Smooth muscle cell (in vitro differentiated cells): Measurements from ENCODE around the gene CD300LF. TPM values are rescaled to one million over a fixed set of nuclear protein-coding genes. Genes with fewer than 3 reads are reported as not detected.

Experiments
- DNase-seq: peaks from one replicate; lab custom pipeline; 2025; ENCODE audit not compliant: unreplicated experiment; lab: John Stamatoyannopoulos, UW
- H2AFZ ChIP-seq: fragments of 200-600 bp; sonication (generic); 2 replicates; pipeline ENCODE4 v1.6.0; 2016; ENCODE audit warnings: antibody characterized with exemption, low read depth, mild to moderate bottlenecking
- H3F3A ChIP-seq: fragments of 200-600 bp; sonication (generic); 2 replicates; pipeline ENCODE4 v1.6.0; 2017; ENCODE audit warnings: antibody characterized with exemption, low read depth
- H3K27ac ChIP-seq: fragments of 200-600 bp; sonication (generic); 2 replicates; pipeline ENCODE4 v1.5.1; 2016; ENCODE audit warnings: low read depth, mild to moderate bottlenecking
- H3K27me3 ChIP-seq: fragments of 200-600 bp; sonication (generic); 2 replicates; pipeline ENCODE4 v1.6.1; 2016; ENCODE audit warnings: low read depth, mild to moderate bottlenecking
- H3K36me3 ChIP-seq: fragments of 200-600 bp; sonication (generic); 2 replicates; pipeline ENCODE4 v1.5.1; 2016; ENCODE audit warnings: low read depth
- H3K4me1 ChIP-seq: fragments of 200-600 bp; sonication (generic); 2 replicates; pipeline ENCODE4 v1.5.1; 2016; ENCODE audit warnings: low read depth
- H3K4me2 ChIP-seq: fragments of 200-600 bp; sonication (generic); 2 replicates; pipeline ENCODE4 v1.6.0; 2016; ENCODE audit warnings: mild to moderate bottlenecking
- H3K4me3 ChIP-seq: fragments of 200-600 bp; sonication (generic); 2 replicates; pipeline ENCODE4 v1.5.1; 2016; ENCODE audit warnings: mild to moderate bottlenecking
- H3K79me2 ChIP-seq: fragments of 200-600 bp; sonication (generic); 2 replicates; pipeline ENCODE4 v1.6.0; 2016; ENCODE audit warnings: low read depth, mild to moderate bottlenecking
- H3K9ac ChIP-seq: fragments of 200-600 bp; sonication (generic); 2 replicates; pipeline ENCODE4 v1.6.0; 2016; ENCODE audit warnings: low read depth
- H3K9me3 ChIP-seq: fragments of 200-600 bp; sonication (generic); replicated peaks from 2 replicates; pipeline ENCODE4 v1.5.1; 2016; ENCODE audit warnings: low read depth
- H4K20me1 ChIP-seq: fragments of 200-600 bp; sonication (generic); 2 replicates; pipeline ENCODE4 v1.6.0; 2016; ENCODE audit warnings: low read depth
- WGBS: methylation state at CpG from one replicate; pipeline ENCODE4 v1.1.7; 2016; ENCODE audit warnings: low lambda C conversion rate; 5-methylcytosine and 5-hydroxymethylcytosine counted together
- polyA plus RNA-seq: library from polyadenylated mRNA; unstranded; fragments of >200 nt; fragmentation: Nextera tagmentation; extraction: Ambion mirVana; gene quantifications from 2 replicates; pipeline ENCODE4 v1.2.1, GENCODE V29; 2016
- total RNA-seq: library from RNA; depleted of rRNA; stranded (reverse); fragments of >200 nt; gene quantifications from 2 replicates; pipeline ENCODE4 v1.2.3, GENCODE V29; 2014
- TF ChIP-seq, protein P1 (sequence below): fragments of 200-600 bp; sonication (generic); IDR thresholded peaks from 2 replicates; pipeline ENCODE4 v1.5.1; 2017; ENCODE audit warnings: borderline replicate concordance, mild to moderate bottlenecking, antibody characterized with exemption; ENCODE audit not compliant: insufficient read depth, poor library complexity, severe bottlenecking

Gene CD300LF
- total and polyA plus RNA-seq, 2 experiments from 2014 or later = not detected

DNA sequence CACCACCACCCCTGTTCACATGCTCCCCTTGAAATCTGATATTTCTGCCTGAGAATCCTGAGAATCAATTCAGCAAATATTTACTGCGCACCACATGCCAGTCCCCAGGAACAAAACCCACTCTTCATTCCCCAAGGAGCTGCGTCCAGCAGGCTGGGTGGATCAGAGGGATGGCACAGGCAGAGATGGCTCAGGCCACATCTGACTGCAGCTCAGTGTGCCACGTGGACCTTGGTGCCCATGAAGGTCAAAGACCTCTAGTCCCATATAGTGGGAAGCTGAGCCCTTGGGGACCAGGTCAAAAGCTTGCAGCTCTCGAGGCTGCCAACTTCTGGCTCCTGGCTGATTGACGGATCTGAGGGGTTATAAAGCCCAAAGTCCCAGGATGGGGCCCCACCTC is 31.8 kb downstream of the CD300LF start:
- Histone ChIP-seq H4K20me1 (no peaks in the 10 kb centered on the region), H3K4me3 (no peak overlapping the region), H3F3A (peaks cover 4% of the 10 kb centered on the region), H3K9me3 (no peaks in the 10 kb centered on the region), H2AFZ (no peak overlapping the region), H3K36me3 (no peaks in the 10 kb centered on the region), H3K27ac (no peak overlapping the region), H3K4me2 (no peak overlapping the region), H3K79me2 (no peaks in the 10 kb centered on the region), H3K9ac (no peak overlapping the region), H3K4me1 (no peaks in the 10 kb centered on the region), H3K27me3 (peaks cover 18% of the 10 kb centered on the region)
- no peak for DNase-seq
- WGBS = 83% methylated on average over 5 of the region's 5 CpGs
- TF ChIP-seq, protein P1, sequence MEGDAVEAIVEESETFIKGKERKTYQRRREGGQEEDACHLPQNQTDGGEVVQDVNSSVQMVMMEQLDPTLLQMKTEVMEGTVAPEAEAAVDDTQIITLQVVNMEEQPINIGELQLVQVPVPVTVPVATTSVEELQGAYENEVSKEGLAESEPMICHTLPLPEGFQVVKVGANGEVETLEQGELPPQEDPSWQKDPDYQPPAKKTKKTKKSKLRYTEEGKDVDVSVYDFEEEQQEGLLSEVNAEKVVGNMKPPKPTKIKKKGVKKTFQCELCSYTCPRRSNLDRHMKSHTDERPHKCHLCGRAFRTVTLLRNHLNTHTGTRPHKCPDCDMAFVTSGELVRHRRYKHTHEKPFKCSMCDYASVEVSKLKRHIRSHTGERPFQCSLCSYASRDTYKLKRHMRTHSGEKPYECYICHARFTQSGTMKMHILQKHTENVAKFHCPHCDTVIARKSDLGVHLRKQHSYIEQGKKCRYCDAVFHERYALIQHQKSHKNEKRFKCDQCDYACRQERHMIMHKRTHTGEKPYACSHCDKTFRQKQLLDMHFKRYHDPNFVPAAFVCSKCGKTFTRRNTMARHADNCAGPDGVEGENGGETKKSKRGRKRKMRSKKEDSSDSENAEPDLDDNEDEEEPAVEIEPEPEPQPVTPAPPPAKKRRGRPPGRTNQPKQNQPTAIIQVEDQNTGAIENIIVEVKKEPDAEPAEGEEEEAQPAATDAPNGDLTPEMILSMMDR = no peak

DNA sequence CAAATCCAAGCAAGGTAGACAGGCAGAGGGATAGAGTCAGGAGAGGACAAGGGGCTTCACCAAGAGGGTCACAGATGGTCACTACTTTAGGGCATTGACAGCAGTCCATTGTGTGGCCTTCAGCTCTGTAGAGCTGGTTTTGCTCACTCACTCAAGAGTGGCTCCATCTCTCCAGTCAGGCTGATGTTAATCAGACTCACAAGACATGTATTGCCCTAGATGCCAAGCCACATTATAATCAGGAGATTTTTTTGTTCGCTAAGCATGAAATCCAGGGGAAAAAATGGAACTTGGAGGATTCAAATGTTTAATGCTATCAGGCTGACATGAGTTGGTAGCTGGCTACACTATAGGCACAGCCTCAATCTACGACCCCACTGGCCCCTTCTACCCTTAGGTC is 32.5 kb downstream of the CD300LF start:
- TF ChIP-seq, protein P1 = no peak
- H2AFZ ChIP-seq = no peak overlapping the region
- H3K79me2 ChIP-seq = no peaks in the 10 kb centered on the region
- no peak overlapping the region for H3K4me3 ChIP-seq
- H3K27ac ChIP-seq = no peak overlapping the region
- no peaks in the 10 kb centered on the region for H3K36me3 ChIP-seq
- peaks cover 11% of the 10 kb centered on the region for H3K27me3 ChIP-seq
- no peaks in the 10 kb centered on the region for H3K4me1 ChIP-seq
- H4K20me1 ChIP-seq = no peaks in the 10 kb centered on the region
- no peak for DNase-seq
- H3F3A ChIP-seq = peaks cover 4% of the 10 kb centered on the region
- H3K4me2 ChIP-seq = no peak overlapping the region
- H3K9me3 ChIP-seq = no peaks in the 10 kb centered on the region
- no peak overlapping the region for H3K9ac ChIP-seq
- WGBS = 86% methylated on average over 2 of the region's 2 CpGs

DNA sequence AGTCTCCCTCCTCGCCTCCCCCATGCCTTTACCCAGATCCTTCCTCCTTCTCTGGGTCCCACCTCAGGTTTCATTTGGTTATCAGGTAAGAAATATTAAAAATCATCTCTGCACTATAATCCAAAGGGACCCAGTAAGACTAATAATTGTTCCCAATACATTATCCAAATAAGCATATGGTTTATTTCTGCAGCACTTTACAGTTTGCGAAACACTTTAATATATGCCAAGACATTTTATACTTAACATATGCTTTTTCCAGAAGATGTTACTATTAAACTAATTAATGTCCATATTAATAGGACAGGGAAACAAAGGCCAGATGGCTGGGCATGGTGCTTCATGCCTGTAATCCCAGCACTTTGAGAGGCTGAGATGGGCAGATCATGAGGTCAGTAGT is 33.3 kb downstream of the CD300LF start:
- H4K20me1 ChIP-seq = no peaks in the 10 kb centered on the region
- H2AFZ ChIP-seq = no peak overlapping the region
- no peaks in the 10 kb centered on the region for H3K9me3 ChIP-seq
- H3K36me3 ChIP-seq = no peaks in the 10 kb centered on the region
- WGBS = 99% methylated on average over 2 of the region's 2 CpGs
- H3K27ac ChIP-seq = no peak overlapping the region
- no peak for DNase-seq
- TF ChIP-seq, protein P1 = no peak
- H3K27me3 ChIP-seq = peaks cover 10% of the 10 kb centered on the region
- peaks cover 4% of the 10 kb centered on the region for H3F3A ChIP-seq
- no peaks in the 10 kb centered on the region for H3K79me2 ChIP-seq
- H3K4me2 ChIP-seq = no peak overlapping the region
- H3K9ac ChIP-seq = no peak overlapping the region
- H3K4me1 ChIP-seq = no peaks in the 10 kb centered on the region
- H3K4me3 ChIP-seq = no peak overlapping the region

DNA sequence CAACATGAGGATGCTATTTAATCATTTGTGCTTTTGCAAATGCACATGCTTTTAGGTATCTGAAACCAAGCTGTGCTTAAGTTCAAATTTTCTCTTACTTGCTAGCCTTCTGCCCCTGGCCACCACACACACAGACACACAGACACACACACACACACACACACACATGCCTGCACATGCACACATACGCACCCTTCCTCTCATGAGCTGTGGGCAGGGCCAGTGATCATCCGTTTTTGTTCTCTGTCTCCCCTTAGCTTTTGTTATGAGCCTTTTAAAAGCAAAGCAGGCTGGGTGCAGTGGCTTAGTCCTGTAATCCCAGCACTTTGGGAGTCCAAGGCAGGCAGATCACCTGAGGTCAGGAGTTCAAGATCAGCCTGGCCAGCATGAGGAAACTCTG is 34.2 kb downstream of the CD300LF start:
- Histone ChIP-seq H3K4me2 (no peak overlapping the region), H3K27ac (no peak overlapping the region), H3K4me3 (no peak overlapping the region), H4K20me1 (no peaks in the 10 kb centered on the region), H3F3A (peaks cover 4% of the 10 kb centered on the region), H3K9me3 (no peaks in the 10 kb centered on the region), H3K36me3 (no peaks in the 10 kb centered on the region), H3K4me1 (no peaks in the 10 kb centered on the region), H2AFZ (no peak overlapping the region), H3K79me2 (no peaks in the 10 kb centered on the region), H3K27me3 (peaks cover 12% of the 10 kb centered on the region), H3K9ac (no peak overlapping the region)
- TF ChIP-seq, protein P1 = no peak
- 46% methylated on average over 2 of the region's 2 CpGs for WGBS
- DNase-seq = no peak
